Measurements from ENCODE around the gene SNRPB.

GRCh38 chr20:2507464-2507863 lies 36.9 kb upstream of the SNRPB start:
- no peak for TF ChIP-seq CTCF (IDR thresholded peaks at IDR 0.05 in 8 of 11, conservative IDR thresholded peaks at IDR 0.05 in 3 of 11)
- TF ChIP-seq POLR2A (IDR thresholded peaks at IDR 0.05) = no peak

Measured in spleen (tissue), 7 donors.